ENCODE data around the gene SERPINB6.

DNA sequence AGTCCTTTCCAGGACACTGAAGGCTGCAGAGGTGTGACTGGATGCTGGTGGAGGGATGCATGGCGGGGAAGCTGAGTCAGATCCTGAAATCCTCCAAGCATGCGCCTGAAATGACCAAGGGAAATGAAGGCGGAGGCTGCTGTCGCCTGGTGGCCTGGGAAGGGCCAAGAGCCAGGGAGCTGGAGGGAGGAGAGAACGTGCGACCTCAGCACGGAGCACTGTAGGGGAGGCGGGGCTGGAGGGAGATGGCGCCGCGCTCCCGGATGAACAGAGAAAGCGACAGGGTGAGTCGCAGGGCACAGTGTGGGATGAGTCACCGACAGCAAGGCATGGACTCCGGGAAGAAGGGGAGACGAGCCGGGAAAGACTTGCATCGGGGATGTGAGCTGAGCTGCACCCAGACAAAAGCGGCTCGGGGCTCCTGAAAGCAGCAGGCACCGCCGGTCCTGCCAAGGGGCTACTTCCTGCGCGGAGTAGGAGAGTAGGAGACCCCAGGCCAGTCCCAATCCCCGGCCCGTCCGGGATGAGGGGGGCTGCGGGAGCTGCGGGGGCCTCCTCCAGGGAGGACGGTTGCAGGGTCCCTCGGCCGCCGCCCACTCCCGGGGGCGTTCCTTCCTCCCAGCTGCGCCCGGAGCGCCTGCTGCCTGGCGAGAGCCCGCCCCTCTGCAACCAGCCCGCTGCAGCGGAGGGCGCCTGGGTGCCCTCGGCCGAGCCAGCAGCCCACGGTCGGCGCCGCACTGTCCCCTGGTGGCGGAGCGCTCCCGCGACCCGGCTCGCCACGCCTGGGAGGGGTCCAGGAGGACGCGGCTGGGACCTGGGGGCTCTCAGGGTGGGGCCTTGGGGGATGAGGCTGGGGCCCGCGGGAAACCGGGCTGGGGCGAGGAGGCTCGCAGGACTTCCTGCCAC lies 17.3 kb upstream of the SERPINB6 start:
- TF ChIP-seq, protein P1, sequence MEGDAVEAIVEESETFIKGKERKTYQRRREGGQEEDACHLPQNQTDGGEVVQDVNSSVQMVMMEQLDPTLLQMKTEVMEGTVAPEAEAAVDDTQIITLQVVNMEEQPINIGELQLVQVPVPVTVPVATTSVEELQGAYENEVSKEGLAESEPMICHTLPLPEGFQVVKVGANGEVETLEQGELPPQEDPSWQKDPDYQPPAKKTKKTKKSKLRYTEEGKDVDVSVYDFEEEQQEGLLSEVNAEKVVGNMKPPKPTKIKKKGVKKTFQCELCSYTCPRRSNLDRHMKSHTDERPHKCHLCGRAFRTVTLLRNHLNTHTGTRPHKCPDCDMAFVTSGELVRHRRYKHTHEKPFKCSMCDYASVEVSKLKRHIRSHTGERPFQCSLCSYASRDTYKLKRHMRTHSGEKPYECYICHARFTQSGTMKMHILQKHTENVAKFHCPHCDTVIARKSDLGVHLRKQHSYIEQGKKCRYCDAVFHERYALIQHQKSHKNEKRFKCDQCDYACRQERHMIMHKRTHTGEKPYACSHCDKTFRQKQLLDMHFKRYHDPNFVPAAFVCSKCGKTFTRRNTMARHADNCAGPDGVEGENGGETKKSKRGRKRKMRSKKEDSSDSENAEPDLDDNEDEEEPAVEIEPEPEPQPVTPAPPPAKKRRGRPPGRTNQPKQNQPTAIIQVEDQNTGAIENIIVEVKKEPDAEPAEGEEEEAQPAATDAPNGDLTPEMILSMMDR (IDR thresholded peaks at IDR 0.05) = peak; percentile 78 to 96 (median 92)
- TF ChIP-seq POLR2A (IDR thresholded peaks at IDR 0.05) = peak; percentile 48 to 62

All from uterus (tissue), 2 donors.